Calu3 (cell line): Measurements from ENCODE around the gene VPS37C. TPM values are rescaled to one million over a fixed set of nuclear protein-coding genes. Genes with fewer than 3 reads are reported as not detected.

ENCODE experiments used
- BruUV-seq: library from RNA; stranded (reverse); fragments of 400-500 nt; replicated peaks from 2 replicates; lab custom pipeline; 2021; lab: Mats Ljungman, UMichigan
- CTCF ChIA-PET: fragments of 300-600 bp; sonication (Branson Sonifier 250); formaldehyde crosslinking; loops from one replicate; lab custom pipeline; 2022; ENCODE audit warnings: antibody characterized with exemption; lab: Charles Lee
- DNase-seq: peaks from one replicate; pipeline ENCODE4 v3.0.0; 2022
- H3K27ac Mint-ChIP-seq: one replicate; pipeline ENCODE4 v1.8.0; 2022; ENCODE audit warnings: mixed read lengths; ENCODE audit not compliant: unreplicated experiment
- H3K27me3 Mint-ChIP-seq: one replicate; pipeline ENCODE4 v1.8.0; 2022; ENCODE audit warnings: mixed read lengths; ENCODE audit not compliant: unreplicated experiment
- H3K36me3 Mint-ChIP-seq: one replicate; pipeline ENCODE4 v1.8.0; 2022; ENCODE audit warnings: mild to moderate bottlenecking, moderate library complexity, mixed read lengths; ENCODE audit not compliant: insufficient read depth, unreplicated experiment
- H3K4me1 Mint-ChIP-seq: one replicate; pipeline ENCODE4 v1.8.0; 2022; ENCODE audit warnings: mild to moderate bottlenecking, low read depth, mixed read lengths; ENCODE audit not compliant: unreplicated experiment
- H3K4me3 Mint-ChIP-seq: one replicate; pipeline ENCODE4 v1.8.0; 2022; ENCODE audit warnings: mild to moderate bottlenecking, low read depth, moderate library complexity, mixed read lengths; ENCODE audit not compliant: unreplicated experiment
- H3K9me3 Mint-ChIP-seq: one replicate; pipeline ENCODE4 v1.8.0; 2022; ENCODE audit warnings: low read depth, mixed read lengths; ENCODE audit not compliant: unreplicated experiment
- intact Hi-C: fragments of 100-400 bp; cut with micrococcal nuclease; formaldehyde crosslinking; loops from one replicate; pipeline ENCODE4 v1.10.0; 2022; ENCODE audit not compliant: unreplicated experiment
- total RNA-seq: library from RNA; stranded (reverse); gene quantifications from 2 replicates; pipeline ENCODE4 v1.2.3, GENCODE V29; 2022
- TF ChIP-seq, protein P1 (sequence below): fragments of 200-600 bp; IDR thresholded peaks from one replicate; pipeline ENCODE4 v1.8.0; 2022; ENCODE audit warnings: antibody characterized with exemption; ENCODE audit not compliant: unreplicated experiment

VPS37C gene
- total RNA-seq, 1 experiment from 2014 or later: 22.7 TPM

DNA sequence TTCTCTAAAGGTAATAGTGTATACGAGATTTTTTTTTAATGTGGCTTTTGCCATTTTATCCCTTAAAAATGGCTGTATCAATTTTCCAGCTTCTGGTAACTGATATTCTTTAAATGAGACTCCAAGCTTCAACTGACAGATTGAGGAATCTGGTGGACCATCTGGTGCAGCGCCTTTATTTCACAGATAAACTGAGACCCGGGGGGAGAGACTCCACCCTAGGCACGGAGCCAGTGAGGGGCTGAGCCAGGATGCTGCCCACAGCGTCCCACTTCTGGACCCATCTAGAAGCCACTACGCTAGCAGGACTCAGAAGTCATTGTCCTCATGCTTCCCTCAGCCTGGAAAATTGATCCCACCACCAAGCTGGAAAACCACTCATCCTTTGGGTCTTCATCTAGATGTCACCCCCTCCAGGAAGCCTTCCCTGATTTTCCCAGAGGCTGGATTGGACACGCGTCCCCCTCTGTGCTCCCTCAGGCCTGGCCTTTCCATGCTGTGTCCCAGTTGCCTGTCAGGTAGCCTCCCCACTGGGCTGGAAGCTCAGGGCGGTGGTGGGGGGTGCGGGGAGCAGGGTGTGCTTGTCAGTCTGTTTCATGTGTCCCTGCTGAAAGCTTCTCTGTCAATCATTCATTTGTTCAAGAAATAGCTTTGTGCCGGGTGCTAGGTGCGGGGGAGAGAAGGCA is 71.3 kb downstream of the VPS37C start:
- Mint-ChIP-seq H3K9me3 (no peaks in the 10 kb centered on the region), H3K4me3 (no peak overlapping the region), H3K4me1 (peaks cover 8% of the 10 kb centered on the region), H3K27ac (no peak overlapping the region), H3K36me3 (no peaks in the 10 kb centered on the region), H3K27me3 (peaks cover 21% of the 10 kb centered on the region)
- intact Hi-C loops: no loop called here
- TF ChIP-seq, protein P1, sequence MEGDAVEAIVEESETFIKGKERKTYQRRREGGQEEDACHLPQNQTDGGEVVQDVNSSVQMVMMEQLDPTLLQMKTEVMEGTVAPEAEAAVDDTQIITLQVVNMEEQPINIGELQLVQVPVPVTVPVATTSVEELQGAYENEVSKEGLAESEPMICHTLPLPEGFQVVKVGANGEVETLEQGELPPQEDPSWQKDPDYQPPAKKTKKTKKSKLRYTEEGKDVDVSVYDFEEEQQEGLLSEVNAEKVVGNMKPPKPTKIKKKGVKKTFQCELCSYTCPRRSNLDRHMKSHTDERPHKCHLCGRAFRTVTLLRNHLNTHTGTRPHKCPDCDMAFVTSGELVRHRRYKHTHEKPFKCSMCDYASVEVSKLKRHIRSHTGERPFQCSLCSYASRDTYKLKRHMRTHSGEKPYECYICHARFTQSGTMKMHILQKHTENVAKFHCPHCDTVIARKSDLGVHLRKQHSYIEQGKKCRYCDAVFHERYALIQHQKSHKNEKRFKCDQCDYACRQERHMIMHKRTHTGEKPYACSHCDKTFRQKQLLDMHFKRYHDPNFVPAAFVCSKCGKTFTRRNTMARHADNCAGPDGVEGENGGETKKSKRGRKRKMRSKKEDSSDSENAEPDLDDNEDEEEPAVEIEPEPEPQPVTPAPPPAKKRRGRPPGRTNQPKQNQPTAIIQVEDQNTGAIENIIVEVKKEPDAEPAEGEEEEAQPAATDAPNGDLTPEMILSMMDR: no peak
- BruUV-seq: no TSS peak
- DNase-seq: no peak
- CTCF ChIA-PET: no interaction called here

GRCh38 chr11:61087426-61088119 is 73.7 kb downstream of the VPS37C start:
- no TSS peak for BruUV-seq
- Mint-ChIP-seq H3K36me3 (no peaks in the 10 kb centered on the region), H3K9me3 (no peaks in the 10 kb centered on the region), H3K4me1 (no peaks in the 10 kb centered on the region), H3K4me3 (no peak overlapping the region), H3K27ac (no peak overlapping the region), H3K27me3 (peaks cover 13% of the 10 kb centered on the region)
- DNase-seq: no peak
- intact Hi-C loops: no loop called here
- CTCF ChIA-PET: interaction anchor here (0.6 kb wide), 1 partner anchor 23 kb away, joined by 4 read pairs; no protein-coding TSS in a partner anchor
- TF ChIP-seq, protein P1: no peak

DNA sequence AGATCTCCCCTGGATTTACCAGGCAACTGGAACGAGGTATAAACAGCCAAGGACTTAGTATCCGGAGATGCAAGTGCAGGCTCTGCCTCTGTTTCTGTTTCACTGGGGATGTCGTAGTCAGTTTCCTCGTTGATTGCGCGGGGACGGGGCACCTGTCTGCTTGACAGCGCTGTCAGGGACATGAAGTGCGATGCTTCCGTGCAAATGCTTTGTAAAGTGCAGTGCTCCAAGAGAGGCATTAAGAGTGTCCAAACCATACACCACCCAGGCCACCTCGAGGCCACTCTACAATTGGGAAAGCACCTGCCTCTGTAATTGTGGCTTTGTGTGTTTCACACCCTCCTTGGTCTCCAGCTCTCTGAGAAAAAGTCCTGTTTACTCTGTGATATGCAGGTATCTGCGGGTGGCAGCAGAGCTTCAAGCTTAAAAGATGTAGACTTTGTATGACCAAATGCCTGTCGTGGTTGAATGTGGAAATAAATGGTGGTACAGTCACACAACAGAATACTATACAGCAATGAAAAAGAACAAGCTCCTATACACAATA is 77.6 kb downstream of the VPS37C start:
- intact Hi-C loops: no loop called here
- Mint-ChIP-seq H3K27me3 (peaks cover 25% of the 10 kb centered on the region), H3K4me1 (no peaks in the 10 kb centered on the region), H3K27ac (no peak overlapping the region), H3K36me3 (no peaks in the 10 kb centered on the region), H3K4me3 (no peak overlapping the region), H3K9me3 (no peaks in the 10 kb centered on the region)
- no peak for DNase-seq
- BruUV-seq: no TSS peak
- TF ChIP-seq, protein P1: no peak
- CTCF ChIA-PET: no interaction called here

- Mint-ChIP-seq H3K27ac (no peak overlapping the region), H3K36me3 (no peaks in the 10 kb centered on the region), H3K27me3 (peaks cover 25% of the 10 kb centered on the region), H3K4me1 (no peaks in the 10 kb centered on the region), H3K9me3 (no peaks in the 10 kb centered on the region), H3K4me3 (no peak overlapping the region)
- no TSS peak for BruUV-seq
- no peak for DNase-seq
- TF ChIP-seq, protein P1: no peak
- CTCF ChIA-PET: no interaction called here
- intact Hi-C loops: no loop called here
Observed at GRCh38 chr11:61082931-61083531, 78.2 kb downstream of the VPS37C start.
